Loucy (cell line): ENCODE measurements around the gene DEDD.

Experiments used
- CTCF ChIP-seq: fragments of 200-600 bp; sonication (generic); conservative IDR thresholded peaks from 2 replicates; pipeline ENCODE4 v1.5.1; 2014; ENCODE audit warnings: mild to moderate bottlenecking, antibody characterized with exemption, low read length
- EZH2phosphoT487 ChIP-seq: fragments of 200-600 bp; IDR thresholded peaks from 2 replicates; pipeline ENCODE4 v1.6.1; 2018; ENCODE audit warnings: antibody characterized with exemption, mild to moderate bottlenecking, moderate library complexity, borderline replicate concordance

- no peak for TF ChIP-seq EZH2phosphoT487
- TF ChIP-seq CTCF = peak; percentile 47
These were observed 44.9 kb upstream of the DEDD start, which contains the start of gene B4GALT3 for GRCh38 chr1:161177112-161177935.
